K562 (cell line): Measurements from ENCODE around the gene C4orf51. TPM values are rescaled to one million over a fixed set of nuclear protein-coding genes. Genes with fewer than 3 reads are reported as not detected.

ENCODE experiments used
- polyA plus RNA-seq, 8 experiments: library from polyadenylated mRNA; depleted of rRNA in 4 of 8; stranded (reverse) in 5 of 8; unstranded in 3 of 8; fragments of >200 nt; fragmentation: Nextera tagmentation in 2 of 8; fragmentation: Illumina TruSeq in 1 of 8; extraction: Ambion mirVana in 2 of 8; extraction: Trizol in 1 of 8; gene quantifications; 2 replicates each; pipeline versions ENCODE4 v1.2.1 to v1.2.3, GENCODE V29; 2011 to 2014; ENCODE audit warnings: inconsistent platforms in 1 of 8, missing spikeins in 1 of 8
- total RNA-seq, 7 experiments: library from RNA; depleted of rRNA in 6 of 7; stranded (reverse); fragments of >200 nt in 6 of 7; fragmentation: Illumina TruSeq in 2 of 7; extraction: Trizol in 2 of 7; gene quantifications; 2 replicates each; pipeline versions ENCODE4 v1.2.1 to v1.2.3, GENCODE V29; 2011 to 2021; ENCODE audit warnings: low replicate concordance in 1 of 7

The C4orf51 gene
- total and polyA plus RNA-seq, 9 of the 15 experiments (the other 6 are each of a cell fraction or from before 2014, with no cell fraction given), result not detected

Other genes with a start within 250 kb of the C4orf51 start
- gene SMAD1, start 198.3 kb upstream of the C4orf51 start, total RNA-seq (2014; rRNA removed), result 0.05 and 0.20 TPM in 2 replicates
- gene SMAD1, start 198.3 kb upstream of the C4orf51 start, total RNA-seq (2014; rRNA removed; fragmentation: Illumina TruSeq; extraction: Trizol), result 0.13 TPM in 1 of 2 replicates, not detected in the other
- gene SMAD1, start 198.3 kb upstream of the C4orf51 start, total RNA-seq (2015; rRNA removed; fragmentation: Illumina TruSeq; extraction: Trizol), result 0.30 and 0.54 TPM in 2 replicates
- gene SMAD1, start 198.3 kb upstream of the C4orf51 start, total RNA-seq (2021), result not detected in 2 replicates
- gene SMAD1, start 198.3 kb upstream of the C4orf51 start, polyA plus RNA-seq (2011; rRNA removed), result 0.29 and 9.1 TPM in 2 replicates
- 0.14 and 0.25 TPM in 2 replicates for gene SMAD1, start 198.3 kb upstream of the C4orf51 start, polyA plus RNA-seq (2014; fragmentation: Illumina TruSeq; extraction: Trizol)
- under 1 TPM in 1 of 2 experiments, not detected in 1; 0.17 TPM for gene SMAD1, start 198.3 kb upstream of the C4orf51 start, polyA plus RNA-seq (2014; fragmentation: Nextera tagmentation; extraction: Ambion mirVana)
- gene SMAD1, start 198.3 kb upstream of the C4orf51 start, polyA plus RNA-seq (2014; rRNA removed), result 0.05 and 0.32 TPM in 2 replicates
- 0.86 and 1.4 TPM in 2 replicates for gene MMAA, start 60.8 kb upstream of the C4orf51 start, total RNA-seq (2014; rRNA removed)
- 1.1 and 1.4 TPM in 2 replicates for gene MMAA, start 60.8 kb upstream of the C4orf51 start, total RNA-seq (2014; rRNA removed; fragmentation: Illumina TruSeq; extraction: Trizol)
- 0.68 and 1.0 TPM in 2 replicates for gene MMAA, start 60.8 kb upstream of the C4orf51 start, total RNA-seq (2015; rRNA removed; fragmentation: Illumina TruSeq; extraction: Trizol)
- gene MMAA, start 60.8 kb upstream of the C4orf51 start, total RNA-seq (2021), result 0.86 and 1.3 TPM in 2 replicates
- gene MMAA, start 60.8 kb upstream of the C4orf51 start, polyA plus RNA-seq (2011; rRNA removed), result 1.4 and 2.3 TPM in 2 replicates
- 0.87 and 1.4 TPM in 2 replicates for gene MMAA, start 60.8 kb upstream of the C4orf51 start, polyA plus RNA-seq (2014; fragmentation: Illumina TruSeq; extraction: Trizol)
- 1 to 10 TPM in 1 of 2 experiments, under 1 TPM in 1; 0.96 to 1.5 TPM for gene MMAA, start 60.8 kb upstream of the C4orf51 start, polyA plus RNA-seq (2014; fragmentation: Nextera tagmentation; extraction: Ambion mirVana)
- gene MMAA, start 60.8 kb upstream of the C4orf51 start, polyA plus RNA-seq (2014; rRNA removed), result 1.6 and 1.9 TPM in 2 replicates